Stimulated activated naive CD8-positive, alpha-beta T cell treated with anti-CD3 and anti-CD28 coated beads, Interleukin-15, amount 100 ng/mL, for 72 hours (primary cell): ENCODE measurements around the gene KRABD2.
"Not testable (repeated sequence)": the region's sequence is repeated elsewhere in the genome, so short reads cannot be mapped to it uniquely, and the experiment has no call there.

Experiments used
- ATAC-seq: fragments of 150-1000 bp; cut with Tn5 transposase; 2 replicates; pipeline ENCODE4 v1.10.0; 2021; ENCODE audit warnings: mild to moderate bottlenecking, moderate library complexity
- DNase-seq, 2 donors: peaks; one replicate each; pipeline ENCODE4 v3.0.0; 2021 to 2022
- H3K27ac Mint-ChIP-seq, 2 donors: one replicate each; pipeline ENCODE4 v1.8.0; 2022; ENCODE audit warnings: mild to moderate bottlenecking in 2 of 2, mixed read lengths in 2 of 2, moderate library complexity in 2 of 2
- H3K27me3 Mint-ChIP-seq: one replicate; pipeline ENCODE4 v1.8.0; 2022; ENCODE audit warnings: mixed read lengths
- H3K4me1 Mint-ChIP-seq: one replicate; pipeline ENCODE4 v1.8.0; 2022; ENCODE audit warnings: mild to moderate bottlenecking, mixed read lengths
- H3K4me3 Mint-ChIP-seq, 2 donors: one replicate each; pipeline ENCODE4 v1.8.0; 2022; ENCODE audit warnings: mild to moderate bottlenecking in 2 of 2, mixed read lengths in 2 of 2, moderate library complexity in 1 of 2
- H3K9me3 Mint-ChIP-seq, 2 donors: one replicate each; pipeline ENCODE4 v1.8.0; 2022; ENCODE audit warnings: mixed read lengths in 2 of 2

Gene KRABD2

GRCh38 chr17:8380049-8380448, 3.5 kb upstream of the KRABD2 start:
- DNase-seq (no peak), ATAC-seq (no peak)
- no peaks in the 10 kb centered on the region for H3K9me3 Mint-ChIP-seq
- peak overlapping the region in 1 of 2 donors; percentile 27 for H3K27ac Mint-ChIP-seq
- H3K4me3 Mint-ChIP-seq: peak overlapping the region; percentile 29 to 90
- H3K4me1 Mint-ChIP-seq: peaks cover 76% of the 10 kb centered on the region
- H3K27me3 Mint-ChIP-seq: no peaks in the 10 kb centered on the region

- not testable (repeated sequence) for DNase-seq, H3K9me3 Mint-ChIP-seq, H3K27me3 Mint-ChIP-seq, ATAC-seq
- peak overlapping the region in 1 of 2 donors; percentile 26 for H3K4me3 Mint-ChIP-seq
- peaks cover 62% of the 10 kb centered on the region for H3K4me1 Mint-ChIP-seq
- H3K27ac Mint-ChIP-seq: peak overlapping the region in 1 of 2 donors; percentile 67
Observed at GRCh38 chr17:8378117-8378516, 1.6 kb upstream of the KRABD2 start.

- Mint-ChIP-seq H3K4me3 (peak overlapping the region in 1 of 2 donors; percentile 41), H3K27me3 (no peaks in the 10 kb centered on the region), H3K27ac (no peak overlapping the region), H3K4me1 (peaks cover 62% of the 10 kb centered on the region), H3K9me3 (no peaks in the 10 kb centered on the region)
- ATAC-seq (no peak), DNase-seq (no peak)
Observed at GRCh38 chr17:8377422-8377821, 918 bp upstream of the KRABD2 start.

GRCh38 chr17:8375738-8376259, 705 bp downstream of the KRABD2 start:
- H3K27me3 Mint-ChIP-seq: no peaks in the 10 kb centered on the region
- peak overlapping the region; percentile 84 to 93 for H3K27ac Mint-ChIP-seq
- no peak for DNase-seq
- no peak for ATAC-seq
- peaks cover 55% of the 10 kb centered on the region for H3K4me1 Mint-ChIP-seq
- no peaks in the 10 kb centered on the region for H3K9me3 Mint-ChIP-seq
- peak overlapping the region; percentile 80 to 90 for H3K4me3 Mint-ChIP-seq

GRCh38 chr17:8373856-8374255, 2.6 kb downstream of the KRABD2 start:
- not testable (repeated sequence) for ATAC-seq, H3K4me3 Mint-ChIP-seq, H3K27me3 Mint-ChIP-seq, DNase-seq, H3K9me3 Mint-ChIP-seq
- Mint-ChIP-seq H3K4me1 (peaks cover 36% of the 10 kb centered on the region), H3K27ac (peak overlapping the region in 1 of 2 donors; percentile 46)

GRCh38 chr17:8372422-8372821, 4.1 kb downstream of the KRABD2 start:
- no peaks in the 10 kb centered on the region for H3K9me3 Mint-ChIP-seq
- no peak overlapping the region for H3K27ac Mint-ChIP-seq
- DNase-seq: no peak
- peaks cover 21% of the 10 kb centered on the region for H3K4me1 Mint-ChIP-seq
- no peaks in the 10 kb centered on the region for H3K27me3 Mint-ChIP-seq
- no peak overlapping the region for H3K4me3 Mint-ChIP-seq
- ATAC-seq: no peak

GRCh38 chr17:8371786-8372185, 4.7 kb downstream of the KRABD2 start:
- Mint-ChIP-seq H3K4me1 (peaks cover 16% of the 10 kb centered on the region), H3K9me3 (no peaks in the 10 kb centered on the region), H3K27ac (no peak overlapping the region), H3K27me3 (no peaks in the 10 kb centered on the region), H3K4me3 (no peak overlapping the region)
- no peak for DNase-seq
- ATAC-seq: no peak

- Mint-ChIP-seq H3K4me3 (no peak overlapping the region), H3K27ac (no peak overlapping the region)
Observed at GRCh38 chr17:8369944-8370343, 6.6 kb downstream of the KRABD2 start.

GRCh38 chr17:8368193-8368592, 8.3 kb downstream of the KRABD2 start:
- Mint-ChIP-seq H3K27me3 (no peaks in the 10 kb centered on the region), H3K9me3 (no peaks in the 10 kb centered on the region), H3K4me1 (no peaks in the 10 kb centered on the region), H3K4me3 (no peak overlapping the region), H3K27ac (no peak overlapping the region)
- no peak for ATAC-seq
- no peak for DNase-seq

More at GRCh38 chr17:8369944-8370343, 6.6 kb downstream of the KRABD2 start:
- ATAC-seq: no peak
- peaks cover under 1% of the 10 kb centered on the region for H3K4me1 Mint-ChIP-seq
- no peaks in the 10 kb centered on the region for H3K27me3 Mint-ChIP-seq
- H3K9me3 Mint-ChIP-seq: no peaks in the 10 kb centered on the region
- DNase-seq: no peak

GRCh38 chr17:8366231-8366630, 10.3 kb downstream of the KRABD2 start:
- Mint-ChIP-seq H3K9me3 (no peaks in the 10 kb centered on the region), H3K4me3 (no peak overlapping the region), H3K4me1 (no peaks in the 10 kb centered on the region), H3K27me3 (no peaks in the 10 kb centered on the region), H3K27ac (no peak overlapping the region)
- DNase-seq (no peak), ATAC-seq (no peak)

- Mint-ChIP-seq H3K27ac (peak overlapping the region in 1 of 2 donors; percentile 51), H3K4me1 (peaks cover 2% of the 10 kb centered on the region), H3K9me3 (no peaks in the 10 kb centered on the region), H3K4me3 (no peak overlapping the region), H3K27me3 (no peaks in the 10 kb centered on the region)
- DNase-seq (no peak), ATAC-seq (no peak)
Observed at GRCh38 chr17:8365143-8365542, 11.4 kb downstream of the KRABD2 start.

GRCh38 chr17:8362651-8363332, 13.7 kb downstream of the KRABD2 start:
- DNase-seq (no peak), ATAC-seq (no peak)
- Mint-ChIP-seq H3K4me3 (no peak overlapping the region), H3K9me3 (no peaks in the 10 kb centered on the region), H3K27me3 (no peaks in the 10 kb centered on the region), H3K27ac (no peak overlapping the region), H3K4me1 (peaks cover 11% of the 10 kb centered on the region)

- no peaks in the 10 kb centered on the region for H3K9me3 Mint-ChIP-seq
- no peak for ATAC-seq
- no peak for DNase-seq
- peaks cover 11% of the 10 kb centered on the region for H3K4me1 Mint-ChIP-seq
- no peaks in the 10 kb centered on the region for H3K27me3 Mint-ChIP-seq
- no peak overlapping the region for H3K27ac Mint-ChIP-seq
- no peak overlapping the region for H3K4me3 Mint-ChIP-seq
Observed at GRCh38 chr17:8360751-8361150, 15.8 kb downstream of the KRABD2 start.

- H3K9me3 Mint-ChIP-seq: no peaks in the 10 kb centered on the region
- no peak overlapping the region for H3K27ac Mint-ChIP-seq
- ATAC-seq (no peak), DNase-seq (no peak)
- no peaks in the 10 kb centered on the region for H3K27me3 Mint-ChIP-seq
- no peak overlapping the region for H3K4me3 Mint-ChIP-seq
- H3K4me1 Mint-ChIP-seq: peaks cover 11% of the 10 kb centered on the region
Observed at GRCh38 chr17:8360260-8360659, 16.2 kb downstream of the KRABD2 start.

- no peak overlapping the region for H3K4me3 Mint-ChIP-seq
- H3K27ac Mint-ChIP-seq: no peak overlapping the region
- H3K9me3 Mint-ChIP-seq: no peaks in the 10 kb centered on the region
- ATAC-seq: no peak
- no peaks in the 10 kb centered on the region for H3K27me3 Mint-ChIP-seq
- DNase-seq: no peak
- H3K4me1 Mint-ChIP-seq: peaks cover 11% of the 10 kb centered on the region
Observed at GRCh38 chr17:8359769-8360168, 16.7 kb downstream of the KRABD2 start.

GRCh38 chr17:8357910-8358309, 18.6 kb downstream of the KRABD2 start:
- Mint-ChIP-seq H3K4me1 (peaks cover 11% of the 10 kb centered on the region), H3K4me3 (no peak overlapping the region), H3K27ac (no peak overlapping the region), H3K27me3 (no peaks in the 10 kb centered on the region), H3K9me3 (no peaks in the 10 kb centered on the region)
- ATAC-seq (no peak), DNase-seq (no peak)

- ATAC-seq: no peak
- H3K9me3 Mint-ChIP-seq: no peaks in the 10 kb centered on the region
- no peak overlapping the region for H3K4me3 Mint-ChIP-seq
- peaks cover 13% of the 10 kb centered on the region for H3K27me3 Mint-ChIP-seq
- peak overlapping the region in 1 of 2 donors; percentile 16 for H3K27ac Mint-ChIP-seq
- DNase-seq: no peak
- no peaks in the 10 kb centered on the region for H3K4me1 Mint-ChIP-seq
Observed at GRCh38 chr17:8354236-8354635, 22.3 kb downstream of the KRABD2 start.
